ENCODE measurements around the gene POMGNT2.

POMGNT2 gene

DNA sequence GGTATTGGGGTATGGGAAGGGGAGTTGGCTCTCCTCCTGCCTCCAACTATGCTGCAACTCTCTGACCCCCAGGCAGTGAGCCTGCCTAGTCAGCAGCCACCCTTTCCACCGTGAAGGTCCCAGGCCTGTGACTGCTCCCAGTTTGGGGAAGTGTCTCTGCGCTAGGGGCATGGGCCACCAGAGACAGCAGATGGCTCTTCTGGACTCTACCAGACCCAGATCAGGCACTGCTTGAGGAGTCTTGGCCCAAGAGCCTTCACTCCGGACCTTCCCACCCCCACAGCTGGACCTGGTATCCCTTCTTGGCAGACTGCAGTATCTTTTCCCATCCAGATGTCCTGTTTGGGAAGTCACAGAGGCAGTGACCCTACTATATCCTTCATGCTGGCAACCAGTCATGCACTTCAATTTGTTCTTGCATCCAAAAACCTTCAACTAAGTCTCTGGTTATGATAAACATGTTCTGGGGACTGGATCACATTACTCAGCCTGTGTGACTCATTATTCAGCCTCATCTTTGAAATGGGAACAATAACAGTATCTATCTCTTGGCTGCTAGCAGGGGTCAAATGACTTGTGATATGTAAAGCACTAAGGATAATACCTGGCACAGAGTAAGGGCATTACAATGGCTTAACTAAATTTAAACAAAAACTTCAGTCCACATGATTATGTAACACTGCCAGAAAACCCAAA is 62.7 kb downstream of the POMGNT2 start:
- DNase-seq, result no peak

DNA sequence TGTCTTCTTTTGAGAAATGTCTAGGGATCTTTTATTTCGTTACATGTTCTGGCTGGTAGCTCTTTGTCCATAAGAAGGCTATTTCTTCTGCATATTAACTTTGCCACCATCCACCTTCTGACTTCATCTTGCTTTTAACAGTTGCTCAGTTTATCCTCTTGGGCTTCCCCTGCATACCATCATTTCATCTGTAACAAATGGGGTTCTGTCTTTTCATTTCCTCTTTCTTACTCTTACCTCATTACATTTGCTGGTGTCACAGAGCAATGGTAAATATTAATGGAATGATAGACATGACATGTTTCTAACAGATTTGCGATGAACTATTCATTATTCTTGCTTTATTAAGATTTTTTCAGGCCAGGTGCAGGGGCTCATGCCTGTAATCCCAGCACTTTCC is 64.4 kb downstream of the POMGNT2 start:
- no peak for DNase-seq

DNA sequence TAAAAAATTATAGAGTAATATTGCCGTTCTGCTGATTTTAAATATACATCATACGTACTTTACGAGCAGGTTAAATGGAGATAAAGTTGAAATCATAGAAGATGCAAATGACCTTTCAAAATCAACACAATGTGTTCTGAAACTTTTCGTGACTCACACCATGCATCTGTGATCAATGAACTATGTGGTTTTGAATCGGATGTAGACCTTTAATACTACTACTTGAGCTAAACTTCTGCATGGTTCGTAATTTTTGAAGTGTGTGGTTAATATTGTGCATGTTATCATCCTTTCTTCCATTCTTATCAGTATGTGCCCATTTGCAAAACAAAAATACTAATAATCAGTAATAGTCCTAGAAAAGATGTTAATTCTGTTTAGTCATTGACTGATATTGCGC is 67.9 kb downstream of the POMGNT2 start:
- no peak for DNase-seq

DNA sequence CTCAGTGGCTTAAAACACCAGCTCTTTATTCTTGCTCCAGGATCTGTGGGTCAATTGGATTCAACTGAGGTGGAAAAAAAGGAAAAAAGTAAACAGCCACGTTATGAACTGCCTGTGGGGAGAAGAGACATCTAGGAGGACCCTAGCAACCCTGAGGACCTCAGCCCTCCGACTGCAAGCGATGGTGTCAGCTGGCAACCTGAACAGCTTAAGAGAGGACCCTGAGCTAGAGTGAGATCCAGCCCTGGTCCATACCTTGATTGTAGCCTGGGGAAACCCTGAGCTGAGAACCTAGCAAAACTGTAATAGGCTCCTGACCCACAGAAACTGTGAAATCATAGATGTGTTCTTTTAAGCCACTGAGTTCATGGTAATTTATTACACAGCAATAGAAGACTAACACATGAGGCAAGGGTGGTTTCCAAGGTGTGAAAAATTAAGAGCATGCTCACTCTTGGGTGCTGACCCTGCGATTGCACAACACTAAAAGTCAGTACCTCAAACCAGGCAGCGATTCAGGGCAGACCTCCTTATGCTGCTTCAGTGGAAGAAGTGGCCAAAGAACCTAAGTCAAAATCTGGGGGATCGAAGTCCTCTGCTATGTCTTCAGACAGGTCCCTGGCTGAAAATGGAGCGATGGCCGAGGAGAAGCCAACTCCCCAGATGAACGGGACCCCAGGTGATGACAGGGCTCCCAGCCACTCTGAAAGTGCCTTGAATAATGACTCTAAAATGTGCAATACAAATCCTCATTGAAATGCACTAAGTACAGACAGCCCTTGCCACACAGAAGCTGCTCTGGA is 69.1 kb downstream of the POMGNT2 start:
- no peak for DNase-seq

DNA sequence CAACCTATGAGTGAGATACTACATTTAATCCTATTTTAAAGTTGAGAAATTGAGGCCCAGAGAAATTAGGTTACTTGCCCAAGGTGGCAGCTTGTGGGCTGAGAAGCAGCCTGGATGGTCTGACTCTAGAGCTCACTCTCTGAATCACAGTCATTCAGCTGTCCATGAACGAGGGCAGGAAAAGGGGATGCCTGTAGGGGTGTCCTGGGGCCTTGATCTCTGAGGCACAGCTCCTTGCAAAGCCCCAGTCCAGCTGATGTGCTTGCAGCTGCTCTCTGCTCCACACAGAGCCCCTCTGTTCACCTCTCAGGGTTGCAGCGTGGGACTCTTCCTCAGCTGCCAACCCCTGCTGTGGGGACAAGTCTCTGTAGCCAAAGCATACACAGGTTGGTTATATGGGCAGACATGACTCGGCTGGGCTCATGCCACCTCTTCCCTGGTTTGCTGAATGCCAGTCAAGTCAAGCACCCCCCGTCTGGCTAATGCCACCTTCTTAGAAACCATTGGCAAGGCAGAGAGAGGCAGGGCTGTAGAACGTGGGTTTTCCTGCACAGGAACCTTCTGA is 70.0 kb downstream of the POMGNT2 start:
- no peak for DNase-seq

DNA sequence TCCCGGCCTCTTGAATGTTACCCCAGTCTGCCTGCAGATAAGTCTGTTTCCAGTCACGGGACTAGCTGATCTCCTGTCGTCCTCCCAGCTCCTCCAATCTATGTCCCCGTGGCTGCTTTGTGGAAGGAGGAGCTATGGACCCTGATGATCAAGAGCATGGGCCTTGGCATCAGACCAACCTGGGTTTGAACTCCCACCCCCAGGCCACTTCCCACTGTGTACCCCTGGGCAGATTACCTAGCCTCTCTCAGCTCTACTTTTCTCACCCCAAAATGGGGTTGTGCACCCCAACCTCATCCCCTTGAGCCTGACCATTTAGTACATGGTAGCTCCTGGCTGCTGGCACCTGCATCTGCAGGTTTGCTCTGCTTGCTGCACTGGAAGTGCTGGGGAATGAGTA is 71.0 kb downstream of the POMGNT2 start:
- DNase-seq, result no peak

DNA sequence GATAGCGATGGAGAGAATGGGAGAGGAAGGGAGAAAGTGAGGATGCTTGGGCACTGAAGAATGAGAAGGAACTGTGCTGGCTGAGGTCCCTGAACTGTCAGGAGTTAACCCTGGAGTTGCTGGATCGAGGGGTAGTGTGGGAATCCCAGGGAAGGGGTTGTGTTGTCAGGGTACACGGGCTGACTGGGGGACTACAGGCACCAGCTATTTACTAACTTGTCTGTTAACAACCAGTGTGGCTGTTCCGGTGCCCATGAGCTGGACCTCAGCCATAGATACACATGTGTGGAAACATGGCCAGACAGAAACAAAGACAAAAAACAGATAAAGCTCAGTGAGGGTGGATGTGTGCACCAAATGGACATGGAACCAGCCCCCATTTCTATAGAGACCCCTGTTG is 71.7 kb downstream of the POMGNT2 start:
- DNase-seq, result no peak

DNA sequence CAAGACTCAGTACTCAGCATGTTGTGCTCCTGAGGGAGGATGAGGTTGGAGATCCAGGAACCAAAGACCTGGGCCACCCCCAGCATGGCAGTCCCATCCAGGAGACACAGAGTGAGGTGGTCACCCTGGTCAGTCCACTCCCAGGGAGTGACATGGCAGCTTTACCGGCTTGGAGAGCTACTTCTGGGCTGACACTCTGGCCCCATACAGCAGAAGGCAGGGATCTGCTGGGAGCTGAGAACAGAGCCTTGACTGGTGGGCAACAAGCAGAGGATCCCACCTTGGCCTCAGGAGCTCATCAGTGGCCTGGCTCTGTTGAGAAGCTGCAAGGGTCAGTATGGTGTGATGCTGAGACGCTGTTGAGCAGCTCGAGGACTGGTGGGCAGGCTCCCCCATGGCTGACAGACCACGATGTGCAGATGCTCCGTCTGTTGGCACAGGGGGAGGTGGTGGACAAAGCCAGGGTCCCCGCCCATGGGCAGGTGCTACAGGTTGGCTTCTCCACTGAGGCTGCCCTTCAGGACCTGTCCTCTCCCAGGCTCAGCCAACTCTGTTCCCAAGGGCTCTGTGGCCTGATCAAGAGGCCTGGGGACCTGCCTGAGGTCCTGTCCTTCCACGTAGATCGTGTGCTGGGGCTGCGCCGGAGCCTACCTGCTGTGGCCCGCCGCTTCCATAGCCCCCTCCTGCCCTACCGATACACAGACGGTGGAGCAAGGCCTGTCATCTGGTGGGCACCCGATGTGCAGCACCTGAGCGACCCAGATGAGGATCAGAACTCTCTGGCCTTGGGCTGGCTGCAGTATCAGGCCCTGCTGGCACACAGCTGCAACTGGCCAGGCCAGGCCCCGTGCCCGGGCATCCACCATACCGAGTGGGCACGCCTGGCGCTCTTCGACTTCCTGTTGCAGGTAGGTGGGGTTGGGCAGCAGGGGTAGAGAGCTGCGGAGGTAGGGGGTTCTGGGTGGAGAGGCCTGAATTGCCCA is 72.9 kb downstream of the POMGNT2 start:
- DNase-seq, result no peak

DNA sequence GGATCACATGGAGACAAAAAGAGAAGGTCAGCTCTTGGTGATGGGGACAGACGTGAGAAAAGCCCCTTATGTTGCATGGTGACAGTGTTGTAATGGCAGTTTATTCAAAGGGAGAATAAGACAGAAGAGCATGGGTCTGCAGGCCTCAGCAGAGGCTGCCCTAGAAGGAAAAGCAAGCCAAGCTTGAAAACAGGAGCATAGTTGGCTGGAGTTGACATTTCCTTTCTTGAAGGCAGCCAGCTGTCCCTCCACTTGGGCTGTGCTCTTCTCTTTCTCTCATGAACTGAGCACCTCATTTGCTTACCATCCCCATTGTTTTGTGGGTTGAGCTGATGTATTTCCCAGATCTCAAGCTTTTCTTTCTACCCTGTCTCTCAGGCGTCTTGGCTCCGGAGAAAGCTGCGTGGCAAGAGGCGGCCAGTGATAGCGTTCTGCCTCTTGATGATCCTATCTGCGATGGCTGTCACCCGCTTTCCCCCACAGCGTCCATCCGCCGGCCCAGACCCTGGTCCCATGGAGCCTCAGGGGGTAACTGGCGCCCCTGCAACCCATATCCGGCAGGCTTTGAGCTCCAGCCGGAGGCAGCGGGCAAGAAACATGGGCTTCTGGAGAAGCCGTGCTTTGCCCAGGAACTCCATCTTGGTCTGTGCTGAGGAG is 73.9 kb downstream of the POMGNT2 start:
- no peak for DNase-seq

DNA sequence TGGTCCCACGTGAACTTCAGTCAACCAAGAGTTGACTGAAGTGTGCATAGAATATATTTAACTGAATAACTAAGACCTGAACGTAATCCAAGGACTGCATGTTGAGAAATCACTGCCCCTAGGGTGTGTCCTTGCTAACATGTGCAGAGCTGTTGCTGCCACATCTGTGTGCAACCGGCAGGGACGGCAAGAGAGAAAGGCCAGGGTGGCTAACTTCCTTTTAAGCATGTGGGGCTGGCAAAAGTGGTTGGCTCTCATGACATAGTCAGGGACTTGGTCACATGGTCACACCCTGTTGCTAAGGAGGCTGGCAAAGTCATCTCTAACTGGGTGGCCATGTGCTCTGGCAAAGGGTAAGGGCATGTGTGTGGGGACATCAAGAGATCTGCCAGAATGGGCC is 74.4 kb downstream of the POMGNT2 start:
- no peak for DNase-seq

DNA sequence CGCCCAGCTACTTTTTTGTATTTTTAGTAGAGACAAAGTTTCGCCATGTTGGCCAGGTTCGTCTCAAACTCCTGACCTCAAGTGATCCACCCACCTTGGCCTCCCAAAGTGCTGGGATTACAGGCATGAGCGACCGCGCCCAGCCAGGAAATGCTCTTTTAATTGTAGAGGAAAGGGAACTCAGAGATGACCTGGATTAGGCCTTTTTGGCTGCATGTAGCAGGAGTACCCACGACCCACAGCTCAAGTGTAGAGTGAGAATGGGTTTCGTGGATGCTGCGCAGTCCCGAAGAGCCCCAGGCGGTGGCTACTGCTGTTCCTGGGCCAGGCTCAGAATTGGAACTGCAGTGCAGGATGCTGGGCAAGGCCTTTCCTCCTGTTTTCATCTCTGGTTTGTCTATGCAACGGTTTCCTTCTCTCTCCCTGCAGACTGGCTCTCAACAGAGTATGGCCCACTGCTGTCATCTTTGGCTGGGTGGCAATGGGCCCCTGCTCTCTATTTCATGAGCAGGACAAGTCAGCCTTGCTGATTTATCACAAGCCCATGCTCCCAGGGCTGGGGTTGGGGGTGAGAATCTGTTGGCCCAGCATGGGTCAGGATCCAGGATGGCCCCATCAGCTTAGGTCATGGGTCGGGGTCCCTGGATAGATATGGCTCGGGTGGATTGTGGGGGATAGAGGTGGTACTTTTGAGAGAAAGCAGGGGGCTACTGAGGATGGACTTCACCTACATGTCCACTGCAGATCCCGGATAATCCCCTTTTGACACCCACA is 75.5 kb downstream of the POMGNT2 start:
- no peak for DNase-seq
